Spleen (tissue), 11 donors: Measurements from ENCODE around the gene ATP10A. TPM values are rescaled to one million over a fixed set of nuclear protein-coding genes. Genes with fewer than 3 reads are reported as not detected.

ENCODE experiments used
- DNase-seq: peaks from one replicate; pipeline ENCODE4 v3.0.0-alpha.2; 2020
- H3K27ac ChIP-seq, 8 donors: fragments of 200-600 bp; sonication (generic) in 7 of 8; 1 replicate in 4 of 8; 2 replicates in 4 of 8; pipeline versions ENCODE4 v1.5.0 to v1.8.0; 2016 to 2021; ENCODE audit warnings: inconsistent platforms in 4 of 8, mild to moderate bottlenecking in 4 of 8, moderate library complexity in 1 of 8
- H3K27me3 ChIP-seq, 7 donors: fragments of 200-600 bp; sonication (generic) in 6 of 7; replicated peaks in 1 of 7; 1 replicate in 4 of 7; 2 replicates in 3 of 7; pipeline versions ENCODE4 v1.5.0 to v1.8.0; 2016 to 2021; ENCODE audit warnings: inconsistent platforms in 3 of 7, mild to moderate bottlenecking in 1 of 7
- H3K36me3 ChIP-seq, 6 donors: fragments of 200-600 bp; sonication (generic) in 5 of 6; 1 replicate in 4 of 6; 2 replicates in 2 of 6; pipeline versions ENCODE4 v1.5.0 to v1.8.0; 2016 to 2021; ENCODE audit warnings: inconsistent platforms in 2 of 6
- H3K4me1 ChIP-seq, 6 donors: fragments of 200-600 bp; sonication (generic) in 5 of 6; 1 replicate in 3 of 6; 2 replicates in 3 of 6; pipeline versions ENCODE4 v1.5.0 to v1.8.0; 2016 to 2021; ENCODE audit warnings: inconsistent platforms in 3 of 6
- H3K4me3 ChIP-seq, 8 donors: fragments of 200-600 bp; sonication (generic) in 7 of 8; 1 replicate in 4 of 8; 2 replicates in 4 of 8; pipeline versions ENCODE4 v1.5.0 to v1.8.0; 2016 to 2021; ENCODE audit warnings: inconsistent platforms in 4 of 8, mild to moderate bottlenecking in 4 of 8, moderate library complexity in 2 of 8
- H3K9me3 ChIP-seq, 8 donors: fragments of 200-600 bp; sonication (generic) in 7 of 8; 1 replicate in 4 of 8; 2 replicates in 4 of 8; pipeline versions ENCODE4 v1.5.0 to v1.8.0; 2016 to 2021; ENCODE audit warnings: inconsistent platforms in 4 of 8
- CTCF ChIP-seq, 11 experiments: fragments of 200-600 bp in 7 of 11; fragments of 450-650 bp in 4 of 11; sonication (generic) in 4 of 11; IDR thresholded peaks in 8 of 11; conservative IDR thresholded peaks in 3 of 11; 1 replicate in 7 of 11; 2 replicates in 4 of 11; pipeline versions ENCODE4 v1.4.0 to v1.8.0; 2016 to 2021; ENCODE audit warnings: antibody characterized with exemption in 11 of 11, inconsistent platforms in 4 of 11, mild to moderate bottlenecking in 1 of 11
- POLR2A ChIP-seq, 3 donors: fragments of 450-650 bp; IDR thresholded peaks; one replicate each; pipeline ENCODE4 v1.5.1; 2017; ENCODE audit warnings: antibody characterized with exemption in 3 of 3, mild to moderate bottlenecking in 1 of 3
- POLR2AphosphoS5 ChIP-seq, 3 donors: sonication (generic); formaldehyde crosslinking; IDR thresholded peaks; one replicate each; pipeline ENCODE4 v1.5.1; 2017; ENCODE audit warnings: antibody characterized with exemption in 3 of 3
- WGBS, 5 donors: extraction: QIAGEN DNeasy Blood & Tissue Kit in 3 of 5; methylation state at CpG; one replicate each; pipeline versions ENCODE4 v1.1.5 to v1.1.7; 2013 to 2018; 5-methylcytosine and 5-hydroxymethylcytosine counted together
- intact Hi-C: fragments of 100-400 bp; cut with DNase I; formaldehyde crosslinking; loops from one replicate; pipeline ENCODE4 v1.15.0; 2023; ENCODE audit warnings: low total_unique reads
- polyA plus RNA-seq, 3 donors: library from polyadenylated mRNA; stranded (reverse); fragments of 200-250 nt; gene quantifications; one replicate each; pipeline ENCODE4 v1.2.1, GENCODE V29; 2013
- total RNA-seq, 7 donors: library from RNA; depleted of rRNA in 3 of 7; stranded (reverse); fragments of >200 nt in 3 of 7; fragmentation: NEBNext Ultra II Directional in 4 of 7; extraction: Animal tissue kit (Norgen Biotek cat#: 25700) in 4 of 7; gene quantifications; one replicate each; pipeline versions ENCODE4 v1.1.0 to v1.2.1, GENCODE V29; 2016 to 2021
- donor health status: healthy with polysubstance abuse.
- donor health status: DM: no; HTN: no; CAD: no; lungs with moderate emphysema.
- donor health status: DM: no; HTN: no; CAD: no.
- donor health status: Bipolar disorder and iron deficiency.
- donor health status: healthy.
- donor health status: DM: no; HTN: no; CAD: no.
- donor health status: DM: yes; HTN: yes; CAD: no.

The ATP10A gene
- total and polyA plus RNA-seq, 10 donors = 0.54 to 8.6 (median 2.7) TPM

GRCh38 chr15:25874379-25874778 lies 11.3 kb upstream of the ATP10A start:
- DNase-seq = no peak
- TF ChIP-seq CTCF (IDR thresholded peaks at IDR 0.05 in 8 of 11, conservative IDR thresholded peaks at IDR 0.05 in 3 of 11) (no peak), POLR2A (IDR thresholded peaks at IDR 0.05) (no peak), POLR2AphosphoS5 (IDR thresholded peaks at IDR 0.05) (no peak)
- Histone ChIP-seq H3K27me3 (no peaks in the 10 kb centered on the region), H3K27ac (no peak overlapping the region), H3K4me3 (no peak overlapping the region), H3K4me1 (no peaks in the 10 kb centered on the region), H3K9me3 (no peaks in the 10 kb centered on the region), H3K36me3 (no peaks in the 10 kb centered on the region)
- intact Hi-C loops = no loop called here

GRCh38 chr15:25871403-25871802 lies 8.3 kb upstream of the ATP10A start:
- Histone ChIP-seq H3K4me3 (no peak overlapping the region), H3K27ac (no peak overlapping the region), H3K9me3 (no peaks in the 10 kb centered on the region), H3K4me1 (no peaks in the 10 kb centered on the region), H3K27me3 (no peaks in the 10 kb centered on the region), H3K36me3 (no peaks in the 10 kb centered on the region)
- no peak for DNase-seq
- TF ChIP-seq POLR2A (IDR thresholded peaks at IDR 0.05) = no peak
- TF ChIP-seq CTCF (IDR thresholded peaks at IDR 0.05 in 8 of 11, conservative IDR thresholded peaks at IDR 0.05 in 3 of 11) = no peak
- intact Hi-C loops = no loop called here

- 85 to 95% (median 88%) methylated on average over 2 of the region's 2 CpGs for WGBS, 5 donors
- intact Hi-C loops = no loop called here
Observed at GRCh38 chr15:25870938-25871337, 7.8 kb upstream of the ATP10A start.

GRCh38 chr15:25869701-25870100 lies 6.6 kb upstream of the ATP10A start:
- H3K27me3 ChIP-seq = peaks cover 0 to 6% (median 0%) of the 10 kb centered on the region in 7 donors
- H3K4me3 ChIP-seq = no peak overlapping the region
- no peak for DNase-seq
- TF ChIP-seq POLR2A (IDR thresholded peaks at IDR 0.05) = no peak
- TF ChIP-seq CTCF (IDR thresholded peaks at IDR 0.05 in 8 of 11, conservative IDR thresholded peaks at IDR 0.05 in 3 of 11) = no peak
- TF ChIP-seq POLR2AphosphoS5 (IDR thresholded peaks at IDR 0.05) = no peak
- H3K36me3 ChIP-seq = no peaks in the 10 kb centered on the region
- intact Hi-C loops = no loop called here
- 44 to 57% (median 51%) methylated on average over 8 of the region's 8 CpGs for WGBS, 5 donors
- H3K27ac ChIP-seq = no peak overlapping the region
- no peaks in the 10 kb centered on the region for H3K4me1 ChIP-seq
- H3K9me3 ChIP-seq = no peaks in the 10 kb centered on the region

More at GRCh38 chr15:25870938-25871337, 7.8 kb upstream of the ATP10A start:
- H3K27me3 ChIP-seq = no peaks in the 10 kb centered on the region
- no peak for TF ChIP-seq POLR2A (IDR thresholded peaks at IDR 0.05)
- TF ChIP-seq CTCF (IDR thresholded peaks at IDR 0.05 in 8 of 11, conservative IDR thresholded peaks at IDR 0.05 in 3 of 11) = no peak
- no peak for TF ChIP-seq POLR2AphosphoS5 (IDR thresholded peaks at IDR 0.05)
- no peak overlapping the region for H3K4me3 ChIP-seq
- H3K36me3 ChIP-seq = no peaks in the 10 kb centered on the region
- no peaks in the 10 kb centered on the region for H3K9me3 ChIP-seq
- no peak overlapping the region for H3K27ac ChIP-seq
- H3K4me1 ChIP-seq = no peaks in the 10 kb centered on the region
- no peak for DNase-seq
